HK-2 (cell line): ENCODE data around the gene TFF1.

Source experiments
- DNase-seq: peaks from one replicate; pipeline ENCODE4 v3.0.0-alpha.2; 2018; ENCODE audit not compliant: unreplicated experiment

Gene TFF1

DNA sequence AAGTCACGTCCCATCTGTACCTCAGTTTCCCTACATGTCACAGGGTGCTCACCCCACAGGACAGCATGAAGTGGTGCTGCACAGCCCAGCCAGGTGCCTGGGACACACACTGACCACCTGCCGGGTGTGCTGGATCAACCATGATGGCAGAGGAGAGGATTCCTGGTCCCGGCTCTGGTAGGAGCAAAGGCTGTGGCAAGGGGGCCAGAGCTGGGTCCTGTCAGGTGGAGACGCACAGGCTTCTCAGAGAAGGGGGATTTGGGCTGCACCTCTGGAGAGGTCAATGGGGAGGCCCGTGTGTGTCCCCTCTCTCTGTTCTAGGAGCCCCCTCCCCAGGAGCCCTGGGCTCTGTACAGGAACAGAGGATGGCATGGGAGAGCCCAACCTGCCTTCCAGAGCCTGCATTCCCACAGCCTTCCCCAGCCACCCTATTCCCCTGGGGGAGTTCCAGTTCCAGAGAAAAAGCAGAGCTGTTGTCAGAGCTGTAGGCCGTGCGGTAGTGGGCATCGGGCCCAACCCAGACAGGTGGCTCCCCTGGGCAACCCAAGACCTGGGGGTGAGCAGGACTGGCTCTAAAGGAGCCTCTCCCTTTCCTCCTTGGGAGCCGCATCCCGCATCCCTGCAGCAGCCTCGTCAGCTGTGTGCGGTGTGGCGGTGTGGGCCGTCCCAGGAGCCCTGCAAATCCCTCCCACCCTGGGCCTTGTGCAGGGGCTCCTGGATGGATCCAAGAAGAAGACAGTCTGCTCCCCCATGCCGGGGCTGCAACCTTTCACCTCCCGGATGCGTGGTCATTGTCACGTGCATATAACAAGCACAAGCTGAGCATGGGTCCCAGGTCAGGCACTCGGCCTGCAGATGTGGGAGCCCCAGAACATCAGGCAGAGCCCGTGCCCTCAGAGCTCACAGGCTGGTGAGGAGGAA is 48.2 kb downstream of the TFF1 start:
- DNase-seq: no peak

DNA sequence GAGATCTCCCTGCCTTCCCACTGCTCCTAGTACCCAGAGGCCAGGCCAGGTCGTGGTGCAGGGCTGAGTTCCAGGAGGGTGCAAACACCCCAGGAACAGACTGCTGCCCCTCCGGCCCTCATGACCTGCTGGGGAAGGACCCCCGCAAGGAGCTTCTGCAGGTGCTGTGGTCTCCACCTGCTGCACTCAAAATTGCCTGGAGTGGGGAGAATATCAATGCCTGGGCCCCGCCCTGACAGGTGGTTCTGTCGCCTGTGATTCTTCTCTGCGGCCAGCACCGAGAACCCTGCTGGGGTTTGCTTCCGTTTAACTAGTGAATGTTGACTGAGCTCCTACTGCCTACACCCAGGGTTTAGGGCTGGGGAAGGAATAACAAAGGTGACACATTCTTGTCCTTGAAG is 49.0 kb downstream of the TFF1 start:
- no peak for DNase-seq

DNA sequence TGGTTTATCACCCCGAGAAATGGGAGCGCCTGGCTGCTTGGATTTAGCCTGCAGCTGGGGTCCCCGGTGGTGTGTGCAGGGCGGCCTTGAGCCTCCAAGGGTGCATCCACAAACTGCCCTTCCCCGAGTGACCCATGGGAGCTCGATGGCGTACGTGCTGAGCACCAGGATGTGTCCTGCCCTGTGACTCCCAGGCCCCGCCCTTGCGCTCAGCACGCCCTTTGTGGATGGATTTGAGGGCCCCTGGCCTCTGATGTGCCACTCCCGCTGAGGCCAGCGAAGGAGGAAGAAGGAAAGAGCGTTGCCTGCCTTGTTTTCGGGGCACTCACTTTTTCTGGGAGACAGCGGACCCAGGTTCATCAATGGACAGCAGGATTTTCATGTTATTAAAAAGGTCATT is 49.4 kb downstream of the TFF1 start:
- DNase-seq: no peak

DNA sequence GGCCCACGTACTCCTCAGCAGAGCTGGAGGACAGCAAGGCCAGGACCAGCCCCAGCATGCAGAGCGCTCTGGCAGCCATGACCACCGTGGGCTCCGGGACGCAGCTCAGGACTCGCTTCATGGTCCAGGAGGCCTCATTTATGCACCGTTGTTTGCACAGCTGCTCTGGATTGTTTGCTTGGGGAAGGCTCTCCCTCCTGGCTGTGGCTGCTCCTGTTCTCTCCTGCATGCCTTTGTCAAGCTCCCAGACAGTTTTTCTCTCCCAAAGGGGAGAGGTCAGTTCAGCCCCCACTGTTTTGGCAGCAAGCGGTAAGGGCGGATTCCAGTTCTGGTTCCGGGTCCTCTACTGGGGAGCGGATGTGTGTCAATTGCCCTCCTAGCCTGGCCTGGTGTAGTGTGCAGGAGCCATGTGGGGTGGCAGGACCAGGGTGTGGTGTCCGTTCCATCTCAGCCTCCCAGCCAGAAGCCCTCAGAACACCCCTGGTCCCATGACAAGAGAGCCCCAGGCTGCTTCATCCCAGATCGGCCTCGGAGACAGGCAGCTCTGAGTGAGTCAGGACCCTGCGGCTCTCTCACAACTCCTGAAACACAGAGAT is 50.9 kb downstream of the TFF1 start, which contains the start of gene TFF3:
TFF3 (minus strand) TSS at position 114 of the 596 bp plus-strand sequence; CDS start at position 79, 35 bp downstream.
- DNase-seq: no peak

DNA sequence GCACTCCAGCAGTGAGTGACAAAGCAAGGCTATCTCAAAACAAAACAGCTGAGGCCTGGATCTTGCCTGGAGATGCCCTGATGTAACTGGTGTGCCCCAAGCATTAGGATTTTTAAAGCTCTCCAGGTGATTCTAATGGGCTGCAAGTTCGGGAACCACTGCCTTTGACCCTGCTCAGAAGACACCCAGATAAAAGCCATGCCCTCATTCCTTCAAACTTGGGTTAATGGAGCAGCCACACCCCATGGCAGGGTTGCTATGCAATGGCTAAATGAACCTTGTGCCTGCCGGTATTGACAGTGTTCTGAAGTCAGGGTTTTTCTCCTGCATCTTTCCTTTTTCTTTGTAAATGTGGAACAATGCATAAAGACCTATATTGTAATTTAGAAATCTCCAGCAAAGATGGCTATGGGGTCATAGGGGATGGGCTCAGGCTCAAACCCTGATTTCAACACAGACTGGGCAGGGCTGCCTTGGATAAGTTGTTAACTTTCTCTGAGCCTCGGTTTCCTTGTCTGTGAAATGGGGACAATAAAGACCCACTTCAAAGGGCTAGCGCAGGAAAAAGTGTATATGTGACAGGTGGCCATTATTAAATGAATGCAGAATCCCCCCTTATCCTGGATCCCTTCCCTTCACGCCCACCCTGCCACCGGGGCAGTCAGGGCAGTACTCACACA is 51.6 kb downstream of the TFF1 start:
- no peak for DNase-seq

DNA sequence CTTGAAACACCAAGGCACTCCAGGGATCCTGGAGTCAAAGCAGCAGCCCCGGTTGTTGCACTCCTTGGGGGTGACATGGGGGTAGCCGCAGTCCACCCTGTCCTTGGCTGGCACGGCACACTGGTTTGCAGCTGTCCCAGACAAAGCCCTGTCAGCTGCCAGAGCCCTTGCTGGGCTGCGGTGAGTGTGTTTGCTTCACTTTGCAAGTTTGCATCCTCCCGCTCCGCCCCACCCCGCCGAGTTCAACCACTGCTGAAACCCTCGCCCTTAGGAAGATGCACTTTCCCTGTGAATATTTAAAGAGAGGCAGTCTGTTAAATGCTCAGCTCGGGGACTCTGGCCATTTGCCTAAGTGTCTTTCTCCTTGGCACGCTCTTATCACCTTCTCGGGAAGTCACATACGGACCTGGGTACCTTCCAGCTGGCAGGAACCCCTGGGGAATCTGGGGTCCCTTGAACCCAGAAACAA is 52.8 kb downstream of the TFF1 start:
- no peak for DNase-seq

DNA sequence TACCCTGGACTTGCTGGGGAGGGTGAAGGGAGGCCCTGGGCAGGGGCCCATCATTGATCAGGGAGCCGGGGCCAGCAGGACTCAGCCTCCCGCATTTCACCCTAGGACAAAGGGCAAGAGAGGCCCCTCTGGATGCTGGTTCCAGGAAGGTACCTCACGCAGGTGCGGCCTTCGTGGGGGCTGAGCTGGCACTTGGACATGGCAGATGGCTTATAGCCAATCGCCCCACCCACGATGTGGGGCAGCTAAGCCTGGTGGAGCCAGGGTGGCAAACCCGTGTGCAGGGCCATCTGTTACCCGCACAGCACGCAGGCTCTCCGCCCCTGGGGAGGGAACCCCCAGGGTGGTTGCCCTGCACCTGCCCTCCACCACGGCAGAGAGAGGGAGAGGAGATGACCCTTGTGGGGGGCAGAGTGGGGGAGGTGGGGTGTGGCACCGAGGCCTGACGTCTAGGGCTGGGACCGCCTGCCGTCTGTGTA is 53.7 kb downstream of the TFF1 start:
- DNase-seq: no peak
